Astrocyte (in vitro differentiated cells and primary cell): ENCODE data around the gene DCTN4.

Experiments
- CTCF ChIP-seq: IDR thresholded peaks from 2 replicates; pipeline ENCODE4 v1.5.1; 2011; ENCODE audit warnings: low read depth, mild to moderate bottlenecking, inconsistent platforms, low read length, moderate library complexity; ENCODE audit not compliant: insufficient read depth
- EZH2 ChIP-seq: IDR thresholded peaks from 2 replicates; pipeline ENCODE4 v1.6.1; 2012; ENCODE audit warnings: mild to moderate bottlenecking, low read length, inconsistent platforms; ENCODE audit not compliant: insufficient read depth

GRCh38 chr5:150765011-150765798 is 6.4 kb upstream of the DCTN4 start:
- TF ChIP-seq CTCF (no peak), EZH2 (no peak)
